HUDEP-2 (cell line): ENCODE measurements around the gene OR1K1.
"Not testable (repeated sequence)": the region's sequence is repeated elsewhere in the genome, so short reads cannot be mapped to it uniquely, and the experiment has no call there.

Source experiments
- DNase-seq, 76 experiments: peaks; one replicate each; lab custom pipeline; 2025; ENCODE audit not compliant: unreplicated experiment in 76 of 76; lab: John Stamatoyannopoulos, UW

Gene OR1K1

GRCh38 chr9:122800066-122801060, at the start of gene OR1K1:
Gene OR1K1 (plus strand): TSS chr9:122800123. CDS start chr9:122800123, 0 bp downstream.
- no peak for DNase-seq

- no peak for DNase-seq
These were observed 45.1 kb upstream of the OR1K1 start for GRCh38 chr9:122754825-122755224.

- DNase-seq, result no peak
These were observed 32.1 kb upstream of the OR1K1 start for GRCh38 chr9:122767817-122768216.

- no peak for DNase-seq
These were observed 22.9 kb upstream of the OR1K1 start for GRCh38 chr9:122777052-122777451.

- DNase-seq, result no peak
These were observed 21.8 kb upstream of the OR1K1 start for GRCh38 chr9:122777935-122778627.

GRCh38 chr9:122779181-122779580, 20.7 kb upstream of the OR1K1 start:
- no peak for DNase-seq

- no peak for DNase-seq
These were observed 19.9 kb upstream of the OR1K1 start for GRCh38 chr9:122780026-122780425.

GRCh38 chr9:122781671-122782070, 18.3 kb upstream of the OR1K1 start:
- DNase-seq, result no peak

GRCh38 chr9:122785269-122785668, 14.7 kb upstream of the OR1K1 start:
- DNase-seq, result no peak

GRCh38 chr9:122786338-122786737, 13.6 kb upstream of the OR1K1 start:
- DNase-seq, result no peak

- no peak for DNase-seq
These were observed 11.1 kb upstream of the OR1K1 start, which contains the start of gene OR5C1 for GRCh38 chr9:122788831-122789230. Gene OR5C1 (plus strand): TSS chr9:122788933. CDS start chr9:122788933, 0 bp downstream.

GRCh38 chr9:122789256-122790046, 10.5 kb upstream of the OR1K1 start:
- no peak for DNase-seq

- no peak for DNase-seq
These were observed 7.9 kb upstream of the OR1K1 start for GRCh38 chr9:122791872-122792669.

- DNase-seq, result no peak
These were observed 2.4 kb upstream of the OR1K1 start for GRCh38 chr9:122797316-122798063.

GRCh38 chr9:122806661-122807060, 6.7 kb downstream of the OR1K1 start:
- no peak for DNase-seq

- DNase-seq, result no peak
These were observed 7.5 kb downstream of the OR1K1 start for GRCh38 chr9:122807271-122807900.

GRCh38 chr9:122808141-122808540, 8.2 kb downstream of the OR1K1 start:
- no peak for DNase-seq

- not testable (repeated sequence) for DNase-seq
These were observed 9.3 kb downstream of the OR1K1 start for GRCh38 chr9:122809261-122809660.
